Right ventricle myocardium superior (tissue), 1 donor: ENCODE measurements around the gene C16orf86. TPM values are rescaled to one million over a fixed set of nuclear protein-coding genes. Genes with fewer than 3 reads are reported as not detected.
"Not testable (repeated sequence)": the region's sequence is repeated elsewhere in the genome, so short reads cannot be mapped to it uniquely, and the experiment has no call there.

Experiments
- ATAC-seq: fragments of 200-7000 bp; cut with Tn5 transposase; one replicate; pipeline ENCODE4 v1.9.1; 2020; ENCODE audit warnings: mild to moderate bottlenecking; ENCODE audit not compliant: poor library complexity
- DNase-seq: peaks from one replicate; pipeline ENCODE4 v3.0.0-alpha.2; 2020
- intact Hi-C: fragments of 100-400 bp; cut with DNase I; formaldehyde crosslinking; loops from one replicate; pipeline ENCODE4 v1.11.2; 2022
- total RNA-seq: library from RNA; stranded (reverse); fragmentation: NEBNext Ultra II Directional; extraction: Animal tissue kit (Norgen Biotek cat#: 25700); gene quantifications from one replicate; pipeline ENCODE4 v1.2.1, GENCODE V29; 2021
- donor health status: DM: no; HTN: yes; CAD: no; lungs with severe emphysema.

Gene C16orf86
- total RNA-seq, 1 donor from 2014 or later = 4.3 TPM

DNA sequence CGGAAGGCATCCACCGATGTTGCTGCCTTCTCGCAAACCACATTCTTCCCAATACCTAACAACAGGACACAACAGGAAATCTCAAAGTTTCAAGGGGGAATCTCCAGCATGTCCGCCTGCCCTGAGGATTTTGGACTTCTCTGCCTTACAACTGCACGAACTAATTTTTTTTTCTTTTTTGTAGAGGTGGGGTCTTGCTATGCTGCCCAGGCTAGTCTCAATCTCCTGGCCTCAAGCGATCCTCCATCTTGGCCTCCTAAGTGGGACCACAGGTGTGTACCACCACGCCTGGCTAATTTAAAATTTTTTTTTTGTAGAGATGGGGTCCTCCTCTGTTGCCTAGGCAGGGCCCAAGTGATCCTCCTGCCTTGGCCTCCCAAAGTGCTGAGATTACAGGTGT, 9.4 kb downstream of the C16orf86 start:
- no peak for DNase-seq
- intact Hi-C loops = loop anchor here (10.0 kb wide), 1 partner anchor 129 kb away; the partner anchor contains the start of genes RANBP10 and TSNAXIP1
- no peak for ATAC-seq

DNA sequence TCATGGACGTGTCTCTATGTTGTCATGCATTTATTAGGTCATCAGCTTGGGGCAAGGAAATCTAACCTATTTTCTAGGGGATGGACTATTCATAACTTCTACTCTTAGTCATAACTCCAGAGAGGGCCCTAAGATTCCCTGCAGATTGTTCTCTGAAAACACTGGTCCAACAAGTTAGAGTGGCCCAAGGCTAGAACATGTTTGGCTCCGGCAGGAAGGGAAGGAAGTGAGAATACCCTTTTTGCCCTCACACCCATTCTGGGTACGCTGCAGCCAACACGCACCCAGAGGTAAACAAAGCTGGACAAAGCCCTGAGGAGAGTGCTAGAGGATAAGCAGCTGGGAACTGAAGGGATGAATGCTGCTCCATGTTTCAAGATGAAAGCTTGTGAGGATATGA, 9.9 kb downstream of the C16orf86 start:
- intact Hi-C loops = loop anchor here (10.0 kb wide), 1 partner anchor 128 kb away; the partner anchor contains the start of genes RANBP10 and TSNAXIP1
- ATAC-seq (no peak), DNase-seq (no peak)

DNA sequence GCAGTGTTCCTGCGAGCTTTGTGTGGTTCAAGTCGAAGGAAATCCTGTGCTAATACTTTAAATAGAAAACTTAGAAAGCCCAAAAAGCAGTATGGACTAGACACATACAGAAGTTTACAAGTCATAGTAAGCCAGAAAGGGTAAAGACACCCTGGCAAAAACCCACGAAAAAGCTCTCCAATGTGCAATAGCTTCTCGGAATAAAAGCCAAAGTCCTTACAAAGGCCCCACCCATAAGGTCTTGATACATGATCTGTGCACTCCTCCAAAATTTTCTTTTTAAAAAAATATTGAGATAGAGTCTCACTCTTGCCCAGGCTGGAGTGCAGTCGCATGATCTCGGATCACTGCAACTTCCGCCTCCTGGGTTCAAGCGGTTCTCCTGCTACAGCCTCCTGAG, 10.3 kb downstream of the C16orf86 start:
- DNase-seq = no peak
- intact Hi-C loops = loop anchor here (10.0 kb wide), 1 partner anchor 128 kb away; the partner anchor contains the start of genes RANBP10 and TSNAXIP1
- ATAC-seq = no peak

DNA sequence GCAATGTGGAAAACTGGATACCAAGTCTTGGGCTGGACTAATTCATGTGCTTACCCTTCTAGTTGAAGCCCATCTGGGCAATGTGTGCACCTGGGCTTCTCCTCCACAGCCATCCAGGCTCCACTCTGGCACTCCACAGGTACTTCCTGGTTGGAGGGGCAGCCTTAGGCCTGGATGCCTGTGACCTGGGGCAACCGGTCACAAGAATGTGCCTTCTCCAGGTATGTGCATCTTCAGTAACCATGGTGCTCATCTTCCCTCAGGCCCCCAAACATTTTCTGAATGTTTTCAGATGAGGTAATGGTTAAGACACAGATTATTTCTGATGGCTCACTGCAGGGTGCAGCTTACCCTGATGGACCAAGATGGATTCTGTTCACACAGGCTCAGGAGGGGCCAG, 11.1 kb downstream of the C16orf86 start:
- no peak for DNase-seq
- ATAC-seq = no peak
- intact Hi-C loops = loop anchor here (10.0 kb wide), 1 partner anchor 127 kb away; the partner anchor contains the start of genes RANBP10 and TSNAXIP1

DNA sequence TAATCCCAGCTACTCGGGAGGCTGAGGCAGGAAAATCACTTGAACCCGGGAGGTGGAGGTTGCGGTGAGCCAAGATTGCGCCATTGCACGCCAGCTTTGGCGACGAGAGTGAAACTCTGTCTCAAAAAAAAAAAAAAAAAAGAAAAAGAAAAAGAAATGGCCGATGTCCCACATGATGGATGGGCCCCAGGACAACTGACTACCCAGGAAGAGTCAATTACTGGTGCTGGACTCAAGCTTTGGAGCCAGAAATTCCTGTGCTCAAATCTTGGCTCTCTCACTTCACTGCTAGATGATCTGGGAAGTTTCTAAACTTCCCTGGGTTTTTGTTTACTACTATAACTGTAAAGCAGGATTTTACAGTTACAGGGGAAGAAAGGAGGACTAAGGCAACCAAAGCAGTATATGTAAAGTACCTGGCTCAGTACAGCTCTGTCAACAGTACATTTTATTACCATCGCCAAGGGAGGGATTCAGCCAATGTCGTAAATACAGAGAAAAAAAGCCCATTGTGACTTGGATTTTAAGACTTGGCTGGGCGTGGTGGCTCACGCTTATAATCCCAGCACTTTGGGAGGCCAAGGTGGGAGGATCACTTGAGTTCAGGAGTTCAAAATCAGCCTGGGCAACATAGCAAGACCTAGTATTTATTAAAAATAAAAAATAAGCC, 11.9 kb downstream of the C16orf86 start:
- no peak for DNase-seq
- intact Hi-C loops = loop anchor here (10.0 kb wide), 1 partner anchor 126 kb away; the partner anchor contains the start of genes RANBP10 and TSNAXIP1
- no peak for ATAC-seq

DNA sequence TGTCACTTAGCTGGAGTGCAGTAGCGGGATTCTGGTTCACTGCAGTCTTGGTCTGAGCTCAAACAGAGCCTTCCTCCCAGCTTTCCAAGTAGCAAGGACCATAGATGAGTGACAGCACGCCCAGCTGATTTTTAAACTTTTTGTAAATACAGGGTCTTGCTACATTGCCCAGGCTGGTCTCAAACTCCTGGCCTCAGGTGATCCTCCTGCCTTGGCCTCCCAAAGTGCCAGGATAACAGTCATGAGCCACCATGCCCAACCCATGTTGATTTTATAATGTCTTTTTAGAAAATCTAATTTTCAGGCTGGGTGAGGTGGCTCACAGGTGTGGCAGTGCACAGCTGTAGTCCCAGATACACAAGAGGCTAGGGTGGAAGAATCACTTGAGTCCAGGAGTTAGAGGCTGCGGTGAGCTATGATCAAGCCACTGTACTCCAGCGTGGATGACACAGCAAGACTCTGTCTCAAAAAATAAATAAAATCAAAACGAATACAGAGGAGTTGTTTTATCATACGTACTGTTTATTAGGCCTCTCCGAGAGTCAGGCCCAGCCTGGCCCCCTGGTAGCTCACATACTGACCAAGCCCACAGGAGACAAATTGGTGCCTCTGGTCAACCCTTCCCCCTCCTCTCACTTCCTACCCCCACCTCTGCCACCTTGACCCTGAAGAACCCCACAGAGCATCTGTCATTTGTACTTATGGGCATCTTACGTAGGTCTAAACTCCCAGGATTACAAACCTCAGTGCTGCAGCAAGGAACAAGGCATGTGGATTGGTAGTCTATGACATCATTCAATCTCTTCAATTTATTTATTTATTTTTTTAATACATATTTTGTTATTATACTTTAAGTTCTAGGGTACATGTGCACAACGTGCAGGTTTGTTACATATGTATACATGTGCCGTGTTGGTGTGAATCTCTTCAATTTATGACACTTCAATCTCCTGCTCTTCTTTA, 13.6 kb downstream of the C16orf86 start:
- no peak for DNase-seq
- intact Hi-C loops = loop anchor here (10.0 kb wide), 1 partner anchor 125 kb away; the partner anchor contains the start of genes RANBP10 and TSNAXIP1
- ATAC-seq = no peak

DNA sequence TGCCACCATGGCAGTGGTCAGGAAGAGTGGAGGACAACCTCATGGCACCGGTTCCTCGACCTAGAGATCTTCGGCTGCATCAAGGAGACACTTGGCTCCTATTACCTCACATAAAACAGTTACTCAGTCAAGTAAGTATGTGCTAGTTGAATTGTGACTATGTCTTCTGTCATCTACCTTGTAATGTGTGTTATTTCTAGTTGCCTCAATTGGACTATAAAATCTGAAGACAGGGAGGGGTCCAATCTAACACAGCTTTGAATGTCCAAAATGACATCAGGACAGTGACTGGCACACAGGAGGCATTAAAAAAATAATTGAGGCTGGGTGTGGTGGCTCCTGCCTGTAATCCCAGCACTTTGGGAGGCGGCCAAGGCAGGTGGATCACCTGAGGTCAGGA, 17.2 kb downstream of the C16orf86 start:
- DNase-seq = no peak
- intact Hi-C loops = no loop called here
- no peak for ATAC-seq

DNA sequence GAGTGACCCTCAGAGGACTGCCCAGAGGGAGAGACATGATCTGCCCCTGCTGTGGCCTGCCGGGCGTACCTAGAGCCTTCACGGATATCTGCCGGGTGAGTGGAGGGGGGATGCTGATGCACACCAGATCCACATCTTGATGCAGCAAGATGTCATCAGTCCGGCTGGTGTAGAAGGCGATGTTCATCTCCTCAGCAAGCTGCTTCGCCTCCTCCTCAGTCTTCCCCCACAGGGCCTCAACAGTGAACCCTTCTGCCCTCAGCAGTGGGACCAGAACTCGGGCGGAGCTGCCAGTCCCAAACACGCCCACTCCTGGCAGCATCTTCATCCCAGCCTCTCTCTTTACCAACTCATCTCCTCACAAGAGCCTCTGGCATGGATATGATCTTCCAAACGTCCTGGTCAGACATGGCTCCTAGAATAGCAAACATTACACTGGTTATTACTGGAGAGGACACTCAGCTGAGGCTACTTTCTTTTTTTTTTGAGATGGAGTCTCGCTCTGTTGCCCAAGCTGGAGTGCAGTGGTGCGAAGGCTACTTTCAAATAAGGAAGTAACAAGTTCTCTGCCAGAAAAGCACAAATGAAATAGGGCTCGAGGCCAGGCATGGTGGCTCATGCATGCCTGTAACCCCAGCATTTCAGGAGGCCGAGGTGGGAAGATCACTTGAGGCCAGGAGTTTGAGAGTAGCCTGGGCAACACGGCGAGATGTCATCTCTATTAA, 18.9 kb downstream of the C16orf86 start:
- DNase-seq = no peak
- intact Hi-C loops = no loop called here
- ATAC-seq = no peak

DNA sequence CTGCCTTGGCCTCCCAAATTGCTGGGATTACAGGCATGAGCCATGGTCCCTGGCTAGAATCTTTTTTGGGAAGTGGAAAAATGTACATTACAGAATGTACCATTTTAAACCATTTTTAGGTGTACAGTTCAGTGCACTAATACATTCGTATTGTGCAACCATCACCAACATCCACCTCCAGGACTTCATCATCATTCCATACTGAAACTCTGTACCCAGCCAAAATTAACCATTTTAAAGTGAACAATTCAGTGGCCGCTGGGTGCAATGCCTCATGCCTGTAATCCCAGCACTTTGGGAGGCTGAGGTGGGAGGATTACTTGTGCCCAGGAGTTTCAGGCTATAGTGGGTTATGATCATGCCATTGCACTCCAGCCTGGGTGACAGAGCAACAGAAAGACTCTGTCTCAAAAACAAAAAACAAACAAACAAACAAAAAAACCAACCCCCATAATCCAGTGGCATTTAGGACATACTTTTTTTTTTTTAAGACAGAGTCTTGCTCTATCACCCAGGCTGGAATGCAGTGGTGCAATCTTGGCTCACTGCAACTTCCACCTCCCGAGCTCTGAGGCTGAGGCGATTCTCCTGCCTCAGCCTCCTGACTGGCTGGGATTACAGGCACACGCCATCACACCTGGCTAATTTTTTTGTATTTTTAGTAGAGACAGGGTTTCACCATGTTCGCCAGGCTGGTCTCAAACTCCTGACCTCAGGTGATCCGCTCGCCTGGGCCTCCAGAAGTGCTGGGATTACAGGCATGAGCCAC, 27.1 kb downstream of the C16orf86 start:
- intact Hi-C loops = not testable (repeated sequence)

DNA sequence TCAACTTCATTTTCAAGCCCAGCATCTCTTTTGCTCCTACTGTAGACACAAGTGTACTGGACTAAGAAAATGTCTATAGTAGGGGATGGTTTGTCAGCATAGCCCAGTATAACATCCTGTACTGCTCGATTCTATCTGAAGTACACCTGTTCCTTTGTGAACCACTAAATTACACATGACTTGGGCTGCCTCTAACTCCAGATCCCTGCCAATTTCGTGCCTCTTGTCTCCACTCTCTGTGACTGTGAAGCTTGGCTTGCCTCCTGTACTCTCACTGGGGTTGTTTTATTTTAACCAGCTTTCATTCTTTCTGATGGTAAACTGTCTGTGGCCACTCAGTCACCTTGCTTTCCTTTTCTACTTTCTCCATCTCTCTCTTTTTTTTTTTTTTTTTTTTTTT, 28.0 kb downstream of the C16orf86 start:
- ATAC-seq (peak; percentile 70), DNase-seq (no peak)
- intact Hi-C loops = no loop called here

More for the DNA sequence above, 27.1 kb downstream of the C16orf86 start:
- not testable (repeated sequence) for DNase-seq, ATAC-seq

DNA sequence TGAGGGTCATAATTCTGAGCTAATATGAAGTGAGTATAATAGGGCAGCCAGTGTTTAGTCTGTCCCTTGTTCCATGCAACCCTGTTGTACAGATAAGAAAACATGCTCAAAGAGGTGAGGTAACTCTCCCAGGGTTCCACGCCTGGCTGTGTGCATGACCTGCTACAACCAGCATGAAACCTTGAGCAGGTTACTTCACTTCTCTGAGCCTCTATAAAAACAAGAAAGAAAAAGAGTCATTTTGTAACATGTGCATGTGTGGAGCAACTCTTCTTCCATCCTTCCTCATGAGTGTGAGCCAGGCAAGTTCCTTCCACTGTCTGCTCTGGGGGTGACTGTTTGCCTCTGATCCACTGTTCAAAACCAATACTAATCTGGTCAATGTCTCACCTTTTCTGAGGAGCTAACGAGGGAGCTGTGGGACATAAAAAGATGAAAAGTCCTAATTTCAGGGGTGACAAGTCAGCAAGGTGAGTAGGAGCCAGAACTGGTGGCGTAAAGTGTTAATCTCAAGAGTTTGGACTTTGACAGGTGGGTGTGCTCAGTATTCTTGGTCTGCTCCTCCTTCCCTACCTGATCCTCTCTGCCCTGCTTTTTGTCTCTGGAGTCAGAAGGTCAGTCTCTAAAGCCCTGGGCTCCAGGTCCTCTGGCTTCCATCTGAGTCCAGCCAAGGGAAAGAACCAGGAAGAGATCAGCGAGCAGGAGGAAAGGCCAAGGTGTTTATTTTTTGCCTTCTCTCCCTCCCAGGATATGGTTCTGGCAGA, 31.0 kb downstream of the C16orf86 start:
- DNase-seq = no peak
- ATAC-seq = no peak
- intact Hi-C loops = no loop called here

DNA sequence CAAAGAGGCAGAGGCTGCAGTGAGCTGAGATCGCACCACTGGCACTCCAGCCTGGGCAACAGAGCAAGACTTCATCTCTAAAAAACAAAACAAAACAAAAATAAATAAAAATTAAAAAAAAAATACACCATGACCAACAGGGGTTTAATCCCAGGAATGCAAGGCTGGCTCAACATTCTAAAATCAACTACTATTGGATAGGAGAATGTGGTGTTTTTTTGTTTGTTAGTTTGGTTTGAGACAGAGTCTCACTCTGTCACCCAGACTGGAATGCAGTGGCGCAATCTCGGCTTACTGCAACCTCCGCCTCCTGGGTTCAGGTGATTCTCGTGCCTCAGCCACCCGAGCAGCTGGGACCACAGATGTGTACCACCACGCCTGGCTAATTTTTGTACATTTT, 32.7 kb downstream of the C16orf86 start:
- intact Hi-C loops = no loop called here
- ATAC-seq = no peak

DNA sequence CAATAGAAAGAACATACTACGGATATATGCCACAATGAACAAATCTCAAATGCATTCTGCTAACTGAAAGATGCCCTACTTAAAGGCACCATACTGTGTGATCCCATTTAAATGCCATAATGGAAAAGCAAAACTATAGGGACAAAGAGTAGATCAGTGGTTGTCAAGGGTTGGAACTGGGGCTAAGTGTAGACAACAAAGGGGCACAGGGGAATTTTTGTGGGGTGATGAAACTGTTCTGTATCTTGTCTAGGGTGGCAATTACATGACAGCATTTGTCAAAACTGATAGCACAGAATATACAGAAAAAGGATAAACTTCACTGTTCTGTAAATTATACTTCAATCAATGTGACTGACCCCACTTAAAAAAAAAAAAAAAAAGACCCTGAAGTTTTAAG, 34.8 kb downstream of the C16orf86 start:
- DNase-seq (no peak), ATAC-seq (no peak)
- intact Hi-C loops = no loop called here

More for the DNA sequence above, 32.7 kb downstream of the C16orf86 start:
- no peak for DNase-seq

DNA sequence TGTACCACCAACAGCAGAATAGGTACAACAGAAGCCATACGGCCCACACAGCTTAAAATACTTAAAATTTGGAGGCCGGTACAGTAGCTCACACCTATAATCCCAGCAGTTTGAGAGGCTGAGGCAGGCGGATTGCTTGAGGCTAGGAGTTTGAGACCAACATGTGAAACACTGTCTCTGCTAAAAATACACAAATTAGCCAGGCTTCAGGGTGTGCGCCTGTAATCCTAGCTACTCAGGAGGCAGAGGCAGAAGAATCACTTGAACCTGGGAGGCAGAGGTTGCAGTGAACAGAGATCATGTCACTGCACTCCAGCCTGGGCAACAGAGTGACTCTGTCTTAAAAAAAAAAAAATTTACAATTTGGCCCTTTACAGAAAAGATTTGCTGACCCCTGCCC, 35.5 kb downstream of the C16orf86 start:
- ATAC-seq = no peak
- intact Hi-C loops = no loop called here

DNA sequence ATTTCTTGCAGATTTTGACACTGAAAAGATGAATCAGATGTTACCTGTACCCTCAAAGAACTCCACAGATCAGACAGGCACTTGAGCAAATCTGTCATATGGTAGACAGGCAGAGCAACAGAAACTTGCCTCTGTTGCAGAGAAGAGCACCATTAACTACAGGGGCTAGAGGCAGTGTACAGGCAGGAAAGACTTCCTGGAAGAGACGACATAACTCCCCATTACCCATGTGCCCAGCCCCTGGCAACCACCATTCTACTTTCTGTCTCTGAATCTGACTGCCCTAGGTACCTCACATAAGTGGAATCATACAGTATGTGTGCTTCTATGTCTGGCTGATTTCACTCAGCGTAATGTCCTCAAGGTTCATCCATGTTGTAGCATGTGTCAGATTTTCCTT, 37.0 kb downstream of the C16orf86 start:
- intact Hi-C loops = no loop called here
- DNase-seq = no peak
- no peak for ATAC-seq

More for the DNA sequence above, 35.5 kb downstream of the C16orf86 start:
- DNase-seq = no peak

DNA sequence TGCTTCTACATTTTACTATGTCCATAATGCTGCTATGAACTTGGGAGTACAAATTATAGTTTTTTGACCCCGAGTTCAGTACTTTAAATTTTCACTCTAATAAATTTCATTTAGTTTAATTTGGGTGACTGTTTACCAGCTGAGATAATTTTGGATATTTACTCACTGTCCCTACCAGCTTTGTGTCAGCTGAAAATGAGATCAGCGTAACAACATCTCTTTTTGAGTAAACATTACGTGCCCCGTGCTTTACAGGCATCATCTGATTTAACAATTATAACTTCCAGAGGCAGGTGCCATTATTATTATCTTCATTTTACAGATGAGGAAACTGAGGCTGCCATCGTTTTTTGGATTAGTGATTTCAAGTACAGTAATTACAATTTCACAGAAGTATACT, 37.5 kb downstream of the C16orf86 start:
- ATAC-seq = no peak
- intact Hi-C loops = no loop called here
- DNase-seq = no peak

DNA sequence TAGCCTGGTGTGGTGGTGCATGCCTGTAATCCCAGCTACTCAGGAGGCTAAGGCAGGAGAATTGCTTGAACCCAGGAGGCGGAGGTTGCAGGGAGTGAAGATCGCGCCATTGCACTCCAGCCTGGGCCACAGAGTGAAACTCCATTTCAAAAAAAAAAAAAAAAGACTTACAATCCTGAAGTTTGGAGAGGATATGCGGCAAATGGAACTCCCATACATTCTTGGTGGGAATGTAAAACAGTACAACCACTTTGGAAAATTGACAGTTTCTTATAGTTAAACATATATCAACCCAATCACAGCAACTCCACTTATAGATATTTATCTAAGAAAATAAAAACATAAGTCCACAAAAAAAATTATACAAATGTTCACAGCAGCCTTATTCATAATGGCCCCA, 40.6 kb downstream of the C16orf86 start:
- no peak for DNase-seq
- no peak for ATAC-seq
- intact Hi-C loops = no loop called here
